GM12874 (cell line): ENCODE measurements around the gene C19orf25.

Experiments
- CTCF ChIP-seq: IDR thresholded peaks from 2 replicates; pipeline ENCODE4 v1.5.1; 2011; ENCODE audit warnings: low read depth, mild to moderate bottlenecking, control low read depth, low read length, moderate library complexity; ENCODE audit not compliant: insufficient read depth

Gene C19orf25

GRCh38 chr19:1495799-1496713 is 17.0 kb upstream of the C19orf25 start:
- no peak for TF ChIP-seq CTCF

GRCh38 chr19:1495051-1495798 is 16.2 kb upstream of the C19orf25 start:
- no peak for TF ChIP-seq CTCF

GRCh38 chr19:1494115-1494815 is 15.2 kb upstream of the C19orf25 start:
- no peak for TF ChIP-seq CTCF

- no peak for TF ChIP-seq CTCF
Measured at GRCh38 chr19:1492474-1493006, 13.5 kb upstream of the C19orf25 start.

GRCh38 chr19:1491849-1492170 is 12.8 kb upstream of the C19orf25 start:
- TF ChIP-seq CTCF: no peak

- no peak for TF ChIP-seq CTCF
Measured at GRCh38 chr19:1491114-1491848, 12.3 kb upstream of the C19orf25 start, which contains the start of gene REEP6. Gene REEP6, plus strand, starts transcription at chr19:1491181. Its CDS starts 89 bp downstream, at chr19:1491270.
